ENCODE measurements around the gene C16orf96. TPM values are rescaled to one million over a fixed set of nuclear protein-coding genes. Genes with fewer than 3 reads are reported as not detected.

The C16orf96 gene
- total and polyA plus RNA-seq, 7 experiments from 2014 or later, result 0.17 to 0.70 (median 0.64) TPM; not detected in 2

GRCh38 chr16:4586291-4586690, 30.2 kb downstream of the C16orf96 start:
- no peak overlapping the region for H3K27ac ChIP-seq (ENCODE audit: low read depth, low read length)
- H3K4me1 Mint-ChIP-seq, result peaks cover 0 to 4% (median 0%) of the 10 kb centered on the region in 7 donors
- DNase-seq, result no peak
- ATAC-seq, result no peak
- ChIA-PET CTCF (interaction anchor here (0.7 to 2.5 kb wide), 11 partner anchors 21 to 470 kb away, joined by 3 to 24 read pairs (median 3); no protein-coding TSS in a partner anchor), POLR2A (interaction anchor here (1.0 to 1.2 kb wide), 2 partner anchors 78 to 81 kb away, joined by 3 to 4 read pairs; no protein-coding TSS in a partner anchor)
- no peak overlapping the region for H3K4me3 Mint-ChIP-seq
- H3K9me3 ChIP-seq (ENCODE audit: control insufficient read depth in 2 of 3, low read length in 3 of 3), result peaks cover 0 to 6% (median 0%) of the 10 kb centered on the region in 3 experiments
- H3K9me3 Mint-ChIP-seq, result peaks cover 0 to 2% (median 0%) of the 10 kb centered on the region in 11 donors
- H3K36me3 ChIP-seq (ENCODE audit: control insufficient read depth in 2 of 3, insufficient read depth in 3 of 3, low read length in 3 of 3), result no peaks in the 10 kb centered on the region
- H3K27me3 ChIP-seq (ENCODE audit: control insufficient read depth in 2 of 2, insufficient read depth in 2 of 2, low read length in 2 of 2), result no peaks in the 10 kb centered on the region
- peaks cover 0 to 5% (median 0%) of the 10 kb centered on the region in 5 donors for H3K36me3 Mint-ChIP-seq
- intact Hi-C loops (cut with micrococcal nuclease), result no loop called here
- H3K4me3 ChIP-seq (ENCODE audit: low read length), result no peak overlapping the region
- H3K27ac Mint-ChIP-seq, result no peak overlapping the region
- H3K27me3 Mint-ChIP-seq, result peaks cover 0 to 27% (median 5%) of the 10 kb centered on the region in 5 donors
- no peaks in the 10 kb centered on the region for H3K4me1 ChIP-seq (ENCODE audit: control insufficient read depth in 2 of 2, insufficient read depth in 2 of 2, low read length in 2 of 2)

DNA sequence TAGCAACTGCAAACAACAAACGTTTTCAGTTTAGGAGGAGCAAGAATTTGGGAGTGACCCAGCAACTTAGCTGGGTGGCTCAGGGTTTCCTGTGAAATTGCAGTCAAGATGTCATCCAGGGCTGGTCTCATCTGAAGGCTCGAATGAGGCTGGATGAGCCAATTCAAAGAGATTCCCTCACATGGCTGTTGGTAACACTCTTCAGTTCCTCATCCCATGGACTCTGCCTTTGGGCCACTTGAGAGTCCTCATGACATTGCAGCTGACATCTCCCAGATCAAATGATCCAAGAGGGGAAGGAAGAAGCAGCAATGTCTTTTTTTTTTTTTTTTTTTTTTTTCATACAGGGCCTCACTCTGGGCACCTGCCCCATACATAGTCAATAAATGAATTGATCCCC, 32.2 kb downstream of the C16orf96 start:
- no peak for DNase-seq
- Mint-ChIP-seq H3K27me3 (peaks cover 0 to 27% (median 5%) of the 10 kb centered on the region in 5 donors), H3K4me3 (no peak overlapping the region), H3K9me3 (peaks cover 0 to 2% (median 0%) of the 10 kb centered on the region in 11 donors), H3K36me3 (peaks cover 0 to 5% (median 0%) of the 10 kb centered on the region in 5 donors), H3K27ac (no peak overlapping the region), H3K4me1 (peaks cover 0 to 4% (median 0%) of the 10 kb centered on the region in 7 donors)
- Histone ChIP-seq H3K27me3 (ENCODE audit: control insufficient read depth in 2 of 2, insufficient read depth in 2 of 2, low read length in 2 of 2) (no peaks in the 10 kb centered on the region), H3K27ac (ENCODE audit: low read depth, low read length) (no peak overlapping the region), H3K4me1 (ENCODE audit: control insufficient read depth in 2 of 2, insufficient read depth in 2 of 2, low read length in 2 of 2) (no peaks in the 10 kb centered on the region), H3K36me3 (ENCODE audit: control insufficient read depth in 2 of 3, insufficient read depth in 3 of 3, low read length in 3 of 3) (no peaks in the 10 kb centered on the region), H3K9me3 (ENCODE audit: control insufficient read depth in 2 of 3, low read length in 3 of 3) (peaks cover 0 to 6% (median 0%) of the 10 kb centered on the region in 3 experiments), H3K4me3 (ENCODE audit: low read length) (no peak overlapping the region)
- ChIA-PET POLR2A (no interaction called here), CTCF (interaction anchor here (0.6 to 0.8 kb wide), 2 partner anchors 9 to 141 kb away, joined by 3 read pairs; no protein-coding TSS in a partner anchor)
- intact Hi-C loops (cut with micrococcal nuclease), result no loop called here
- no peak for ATAC-seq

DNA sequence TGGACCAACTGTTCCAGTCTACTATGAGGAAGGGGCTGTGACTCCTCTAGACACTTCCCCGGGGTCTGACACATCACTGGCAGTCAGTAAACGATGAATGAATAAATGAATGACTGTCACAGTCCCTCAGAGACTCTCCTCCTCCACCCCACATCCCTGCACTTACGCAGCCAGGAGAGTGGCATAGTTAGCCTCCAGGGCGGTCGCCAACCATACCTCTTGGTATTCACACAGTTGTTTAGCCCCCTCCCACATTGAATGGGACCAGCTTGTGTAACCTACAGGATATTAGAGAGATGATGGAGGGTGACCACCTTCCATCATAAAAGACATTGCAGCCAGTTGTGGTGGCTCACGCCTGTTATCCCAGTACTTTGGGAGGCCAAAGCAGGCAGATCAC, 32.8 kb downstream of the C16orf96 start:
- DNase-seq, result no peak
- no peaks in the 10 kb centered on the region for H3K4me1 ChIP-seq (ENCODE audit: control insufficient read depth in 2 of 2, insufficient read depth in 2 of 2, low read length in 2 of 2)
- Mint-ChIP-seq H3K27ac (no peak overlapping the region), H3K27me3 (peaks cover 0 to 27% (median 5%) of the 10 kb centered on the region in 5 donors), H3K9me3 (peaks cover 0 to 2% (median 0%) of the 10 kb centered on the region in 11 donors), H3K36me3 (peaks cover 0 to 5% (median 0%) of the 10 kb centered on the region in 5 donors), H3K4me1 (peaks cover 0 to 4% (median 0%) of the 10 kb centered on the region in 7 donors), H3K4me3 (no peak overlapping the region)
- no peaks in the 10 kb centered on the region for H3K36me3 ChIP-seq (ENCODE audit: control insufficient read depth in 2 of 3, insufficient read depth in 3 of 3, low read length in 3 of 3)
- intact Hi-C loops (cut with micrococcal nuclease), result no loop called here
- no peak overlapping the region for H3K4me3 ChIP-seq (ENCODE audit: low read length)
- H3K27me3 ChIP-seq (ENCODE audit: control insufficient read depth in 2 of 2, insufficient read depth in 2 of 2, low read length in 2 of 2), result no peaks in the 10 kb centered on the region
- H3K9me3 ChIP-seq (ENCODE audit: control insufficient read depth in 2 of 3, low read length in 3 of 3), result peaks cover 0 to 6% (median 0%) of the 10 kb centered on the region in 3 experiments
- H3K27ac ChIP-seq (ENCODE audit: low read depth, low read length), result no peak overlapping the region
- ATAC-seq, result no peak
- ChIA-PET POLR2A (no interaction called here), CTCF (interaction anchor here (0.6 to 0.8 kb wide), 3 partner anchors 9 to 310 kb away, joined by 3 read pairs; no protein-coding TSS in a partner anchor)

GRCh38 chr16:4591191-4591590, 35.1 kb downstream of the C16orf96 start:
- H3K27ac Mint-ChIP-seq, result no peak overlapping the region
- peaks cover 0 to 5% (median 0%) of the 10 kb centered on the region in 5 donors for H3K36me3 Mint-ChIP-seq
- peaks cover 0 to 19% (median 0%) of the 10 kb centered on the region in 5 donors for H3K27me3 Mint-ChIP-seq
- H3K4me1 ChIP-seq (ENCODE audit: control insufficient read depth in 2 of 2, insufficient read depth in 2 of 2, low read length in 2 of 2), result no peaks in the 10 kb centered on the region
- ChIA-PET CTCF (no interaction called here), POLR2A (no interaction called here)
- no peak overlapping the region for H3K27ac ChIP-seq (ENCODE audit: low read depth, low read length)
- H3K9me3 Mint-ChIP-seq, result peaks cover 0 to 2% (median 0%) of the 10 kb centered on the region in 11 donors
- intact Hi-C loops (cut with micrococcal nuclease), result no loop called here
- peaks cover 0 to 5% (median 0%) of the 10 kb centered on the region in 7 donors for H3K4me1 Mint-ChIP-seq
- H3K27me3 ChIP-seq (ENCODE audit: control insufficient read depth in 2 of 2, insufficient read depth in 2 of 2, low read length in 2 of 2), result no peaks in the 10 kb centered on the region
- no peak for DNase-seq
- H3K4me3 Mint-ChIP-seq, result no peak overlapping the region
- no peak overlapping the region for H3K4me3 ChIP-seq (ENCODE audit: low read length)
- H3K9me3 ChIP-seq (ENCODE audit: control insufficient read depth in 2 of 3, low read length in 3 of 3), result peaks cover 0 to 6% (median 0%) of the 10 kb centered on the region in 3 experiments
- no peak for ATAC-seq
- H3K36me3 ChIP-seq (ENCODE audit: control insufficient read depth in 2 of 3, insufficient read depth in 3 of 3, low read length in 3 of 3), result no peaks in the 10 kb centered on the region

GRCh38 chr16:4591706-4592470, 35.7 kb downstream of the C16orf96 start:
- peaks cover 0 to 14% (median 0%) of the 10 kb centered on the region in 5 donors for H3K27me3 Mint-ChIP-seq
- H3K4me3 Mint-ChIP-seq, result no peak overlapping the region
- DNase-seq, result no peak
- H3K4me1 Mint-ChIP-seq, result peaks cover 0 to 5% (median 0%) of the 10 kb centered on the region in 7 donors
- no peaks in the 10 kb centered on the region for H3K36me3 ChIP-seq (ENCODE audit: control insufficient read depth in 2 of 3, insufficient read depth in 3 of 3, low read length in 3 of 3)
- peaks cover 0 to 5% (median 0%) of the 10 kb centered on the region in 5 donors for H3K36me3 Mint-ChIP-seq
- no peak overlapping the region for H3K27ac ChIP-seq (ENCODE audit: low read depth, low read length)
- ATAC-seq, result no peak
- no peak overlapping the region for H3K4me3 ChIP-seq (ENCODE audit: low read length)
- no peaks in the 10 kb centered on the region for H3K27me3 ChIP-seq (ENCODE audit: control insufficient read depth in 2 of 2, insufficient read depth in 2 of 2, low read length in 2 of 2)
- no peak overlapping the region for H3K27ac Mint-ChIP-seq
- no peaks in the 10 kb centered on the region for H3K4me1 ChIP-seq (ENCODE audit: control insufficient read depth in 2 of 2, insufficient read depth in 2 of 2, low read length in 2 of 2)
- POLR2A ChIA-PET, result no interaction called here
- CTCF ChIA-PET, result no interaction called here
- intact Hi-C loops (cut with micrococcal nuclease), result no loop called here
- H3K9me3 Mint-ChIP-seq, result peaks cover 0 to 2% (median 0%) of the 10 kb centered on the region in 11 donors
- peaks cover 0 to 6% (median 0%) of the 10 kb centered on the region in 3 experiments for H3K9me3 ChIP-seq (ENCODE audit: control insufficient read depth in 2 of 3, low read length in 3 of 3)

DNA sequence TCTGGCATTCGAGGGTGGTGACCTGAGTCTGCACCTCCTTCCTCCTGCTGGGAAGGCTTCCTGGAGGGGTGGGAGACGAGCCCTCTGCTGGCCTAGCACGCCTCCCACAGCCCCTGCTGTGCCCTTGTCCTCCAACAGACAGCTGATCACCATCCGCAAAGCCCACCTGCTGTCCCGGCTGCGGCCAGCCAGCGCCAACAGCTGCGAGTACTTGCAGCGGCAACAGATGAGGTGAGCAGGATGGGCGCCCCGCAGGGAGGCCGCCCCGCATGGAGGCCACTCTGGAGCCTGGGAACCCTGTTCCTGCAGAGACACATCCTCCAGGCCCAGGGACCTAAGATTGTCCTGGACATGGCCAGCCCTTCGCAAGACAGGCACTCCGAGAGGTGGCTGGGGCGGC, 36.9 kb downstream of the C16orf96 start:
- Histone ChIP-seq H3K36me3 (ENCODE audit: control insufficient read depth in 2 of 3, insufficient read depth in 3 of 3, low read length in 3 of 3) (no peaks in the 10 kb centered on the region), H3K27me3 (ENCODE audit: control insufficient read depth in 2 of 2, insufficient read depth in 2 of 2, low read length in 2 of 2) (no peaks in the 10 kb centered on the region), H3K9me3 (ENCODE audit: control insufficient read depth in 2 of 3, low read length in 3 of 3) (peaks cover 0 to 4% (median 0%) of the 10 kb centered on the region in 3 experiments), H3K27ac (ENCODE audit: low read depth, low read length) (no peak overlapping the region), H3K4me3 (ENCODE audit: low read length) (no peak overlapping the region), H3K4me1 (ENCODE audit: control insufficient read depth in 2 of 2, insufficient read depth in 2 of 2, low read length in 2 of 2) (no peaks in the 10 kb centered on the region)
- no peak for DNase-seq
- POLR2A ChIA-PET, result no interaction called here
- Mint-ChIP-seq H3K4me1 (peaks cover 0 to 5% (median 0%) of the 10 kb centered on the region in 7 donors), H3K36me3 (peaks cover 0 to 3% (median 0%) of the 10 kb centered on the region in 5 donors), H3K27me3 (peaks cover 0 to 4% (median 0%) of the 10 kb centered on the region in 5 donors), H3K4me3 (no peak overlapping the region), H3K9me3 (peaks cover 0 to 2% (median 0%) of the 10 kb centered on the region in 11 donors), H3K27ac (no peak overlapping the region)
- CTCF ChIA-PET, result no interaction called here
- intact Hi-C loops (cut with micrococcal nuclease), result no loop called here
- ATAC-seq, result no peak
